K562 (cell line): Measurements from ENCODE around the gene CTXN1. TPM values are rescaled to one million over a fixed set of nuclear protein-coding genes. Genes with fewer than 3 reads are reported as not detected.

Experiments
- CBX2 ChIP-seq: fragments of 200-600 bp; sonication (generic); IDR thresholded peaks from one replicate; pipeline ENCODE4 v1.6.1; 2012; ENCODE audit warnings: mild to moderate bottlenecking, low read length, inconsistent platforms; ENCODE audit not compliant: insufficient read depth, poor library complexity, severe bottlenecking
- ELF1 ChIP-seq: fragments of 200-800 bp; sonication (Bioruptor generic); IDR thresholded peaks from 2 replicates; pipeline ENCODE4 v1.6.1; 2016; ENCODE audit warnings: missing genetic modification characterization, missing compliant biosample characterization
- FOSL1 ChIP-seq: fragments of 200-800 bp; sonication (Bioruptor generic); conservative IDR thresholded peaks from 2 replicates; pipeline ENCODE4 v1.6.1; 2016; ENCODE audit warnings: missing genetic modification characterization, missing compliant biosample characterization
- HCFC1 ChIP-seq: IDR thresholded peaks from 2 replicates; pipeline ENCODE4 v1.6.1; 2012; ENCODE audit warnings: low read depth, low read length, improper control_type of control experiment
- MEF2D ChIP-seq: conservative IDR thresholded peaks from 2 replicates; pipeline ENCODE4 v1.6.1; 2016; ENCODE audit warnings: low read depth, missing genetic modification characterization, missing compliant biosample characterization
- SMAD1 ChIP-seq: fragments of 150-350 bp; IDR thresholded peaks from 2 replicates; pipeline ENCODE4 v1.6.1; 2014; ENCODE audit warnings: low read length, low read depth; ENCODE audit not compliant: partially characterized antibody
- TEAD1 ChIP-seq, 2 experiments: fragments of 450-650 bp in 1 of 2; sonication (generic) in 1 of 2; formaldehyde crosslinking; IDR thresholded peaks; 2 replicates each; pipeline versions ENCODE4 v1.4.0 to v1.8.0; 2020 to 2022; ENCODE audit warnings: mild to moderate bottlenecking in 2 of 2, missing genetic modification reagents in 1 of 2
- ZFPM2 ChIP-seq: fragments of 250-450 bp; sonication (Bioruptor Pico); IDR thresholded peaks from 2 replicates; pipeline ENCODE4 v1.5.1; 2022; ENCODE audit warnings: mild to moderate bottlenecking
- ZNF311 ChIP-seq: fragments of 250-450 bp; sonication (Bioruptor Pico); IDR thresholded peaks from 2 replicates; pipeline ENCODE4 v1.4.0; 2020; ENCODE audit warnings: mild to moderate bottlenecking, moderate library complexity
- polyA plus RNA-seq, 8 experiments: library from polyadenylated mRNA; depleted of rRNA in 4 of 8; stranded (reverse) in 5 of 8; unstranded in 3 of 8; fragments of >200 nt; fragmentation: Nextera tagmentation in 2 of 8; fragmentation: Illumina TruSeq in 1 of 8; extraction: Ambion mirVana in 2 of 8; extraction: Trizol in 1 of 8; gene quantifications; 2 replicates each; pipeline versions ENCODE4 v1.2.1 to v1.2.3, GENCODE V29; 2011 to 2014; ENCODE audit warnings: inconsistent platforms in 1 of 8, missing spikeins in 1 of 8
- total RNA-seq, 7 experiments: library from RNA; depleted of rRNA in 6 of 7; stranded (reverse); fragments of >200 nt in 6 of 7; fragmentation: Illumina TruSeq in 2 of 7; extraction: Trizol in 2 of 7; gene quantifications; 2 replicates each; pipeline versions ENCODE4 v1.2.1 to v1.2.3, GENCODE V29; 2011 to 2021; ENCODE audit warnings: low replicate concordance in 1 of 7
- TF ChIP-seq, protein P1 (sequence below): fragments of 200-800 bp; sonication (Bioruptor generic); IDR thresholded peaks from 2 replicates; pipeline ENCODE4 v1.6.1; 2017; ENCODE audit warnings: missing genetic modification characterization, missing compliant biosample characterization
- TF ChIP-seq, protein P2 (sequence below): fragments of 450-650 bp; conservative IDR thresholded peaks from 2 replicates; pipeline ENCODE4 v1.6.1; 2016; ENCODE audit warnings: missing genetic modification characterization, low read depth, mild to moderate bottlenecking, control low read depth, missing compliant biosample characterization
- TF ChIP-seq, protein P3 (sequence below): sonication (generic); formaldehyde crosslinking; IDR thresholded peaks from 2 replicates; pipeline ENCODE4 v1.8.0; 2022; ENCODE audit warnings: mild to moderate bottlenecking, missing genetic modification reagents
- TF ChIP-seq, protein P4 (sequence below): fragments of 250-450 bp; sonication (Bioruptor Pico); IDR thresholded peaks from 2 replicates; pipeline ENCODE4 v1.5.0; 2020; ENCODE audit warnings: mild to moderate bottlenecking
- TF ChIP-seq, protein P5 (sequence below): sonication (generic); formaldehyde crosslinking; IDR thresholded peaks from 2 replicates; pipeline ENCODE4 v1.8.0; 2022; ENCODE audit warnings: mild to moderate bottlenecking, missing genetic modification reagents
- TF ChIP-seq, protein P6 (sequence below): fragments of 450-650 bp; IDR thresholded peaks from 2 replicates; pipeline ENCODE4 v1.6.1; 2016; ENCODE audit warnings: antibody characterized with exemption

The CTXN1 gene
- total and polyA plus RNA-seq, 9 of the 15 experiments (the other 6 are each of a cell fraction or from before 2014, with no cell fraction given): 0.15 to 37.4 (median 1.8) TPM; not detected in 2

DNA sequence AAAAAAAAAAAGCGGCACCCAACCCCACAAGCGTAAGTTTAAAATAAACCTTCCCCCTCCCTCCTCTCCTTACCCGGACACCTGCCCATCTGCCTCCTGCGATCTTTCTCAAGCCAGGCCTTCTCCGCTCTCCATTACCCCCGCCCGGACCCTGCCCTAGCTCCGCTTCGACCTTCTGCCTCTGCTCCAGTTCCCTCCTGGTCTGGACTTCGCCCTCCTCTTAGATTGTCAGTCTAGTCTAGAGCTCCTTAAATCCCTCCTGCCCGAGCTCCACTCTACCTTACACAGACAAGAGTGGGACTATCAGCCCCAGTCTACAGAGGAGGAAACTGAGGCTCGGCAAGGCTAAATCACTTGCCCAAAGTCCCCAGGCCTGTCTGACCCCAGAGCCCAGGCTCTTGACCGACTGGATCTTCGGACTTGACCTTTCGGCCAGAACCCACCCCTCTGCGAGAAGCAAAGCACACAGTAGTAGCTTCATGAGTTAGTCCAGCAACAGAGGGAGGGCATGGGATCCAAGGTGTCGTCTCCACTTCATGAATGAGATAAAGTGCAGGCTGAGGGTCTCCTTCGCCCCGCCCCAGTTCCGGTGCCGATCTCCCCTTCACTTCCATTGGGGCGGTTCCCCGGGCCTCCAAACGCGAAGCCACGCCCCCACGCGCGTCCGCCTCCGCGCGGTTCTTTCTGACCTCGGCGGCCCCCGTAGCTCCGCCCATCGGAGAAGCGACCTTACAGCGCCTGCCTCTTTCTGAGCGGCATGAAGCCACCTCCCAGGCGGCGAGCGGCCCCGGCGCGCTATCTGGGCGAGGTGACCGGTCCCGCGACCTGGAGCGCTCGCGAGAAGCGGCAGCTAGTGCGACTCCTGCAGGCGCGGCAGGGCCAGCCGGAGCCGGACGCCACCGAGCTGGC lies 6.1 kb downstream of the CTXN1 start, which contains the start of gene SNAPC2 (continued):
- TF ChIP-seq, protein P1, sequence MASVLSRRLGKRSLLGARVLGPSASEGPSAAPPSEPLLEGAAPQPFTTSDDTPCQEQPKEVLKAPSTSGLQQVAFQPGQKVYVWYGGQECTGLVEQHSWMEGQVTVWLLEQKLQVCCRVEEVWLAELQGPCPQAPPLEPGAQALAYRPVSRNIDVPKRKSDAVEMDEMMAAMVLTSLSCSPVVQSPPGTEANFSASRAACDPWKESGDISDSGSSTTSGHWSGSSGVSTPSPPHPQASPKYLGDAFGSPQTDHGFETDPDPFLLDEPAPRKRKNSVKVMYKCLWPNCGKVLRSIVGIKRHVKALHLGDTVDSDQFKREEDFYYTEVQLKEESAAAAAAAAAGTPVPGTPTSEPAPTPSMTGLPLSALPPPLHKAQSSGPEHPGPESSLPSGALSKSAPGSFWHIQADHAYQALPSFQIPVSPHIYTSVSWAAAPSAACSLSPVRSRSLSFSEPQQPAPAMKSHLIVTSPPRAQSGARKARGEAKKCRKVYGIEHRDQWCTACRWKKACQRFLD: no peak; the same call in 1 of the 2 replicates
- TF ChIP-seq, protein P2, sequence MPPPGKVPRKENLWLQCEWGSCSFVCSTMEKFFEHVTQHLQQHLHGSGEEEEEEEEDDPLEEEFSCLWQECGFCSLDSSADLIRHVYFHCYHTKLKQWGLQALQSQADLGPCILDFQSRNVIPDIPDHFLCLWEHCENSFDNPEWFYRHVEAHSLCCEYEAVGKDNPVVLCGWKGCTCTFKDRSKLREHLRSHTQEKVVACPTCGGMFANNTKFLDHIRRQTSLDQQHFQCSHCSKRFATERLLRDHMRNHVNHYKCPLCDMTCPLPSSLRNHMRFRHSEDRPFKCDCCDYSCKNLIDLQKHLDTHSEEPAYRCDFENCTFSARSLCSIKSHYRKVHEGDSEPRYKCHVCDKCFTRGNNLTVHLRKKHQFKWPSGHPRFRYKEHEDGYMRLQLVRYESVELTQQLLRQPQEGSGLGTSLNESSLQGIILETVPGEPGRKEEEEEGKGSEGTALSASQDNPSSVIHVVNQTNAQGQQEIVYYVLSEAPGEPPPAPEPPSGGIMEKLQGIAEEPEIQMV (tag): no peak
- TF ChIP-seq MEF2D (tag): no peak
- TF ChIP-seq, protein P3, sequence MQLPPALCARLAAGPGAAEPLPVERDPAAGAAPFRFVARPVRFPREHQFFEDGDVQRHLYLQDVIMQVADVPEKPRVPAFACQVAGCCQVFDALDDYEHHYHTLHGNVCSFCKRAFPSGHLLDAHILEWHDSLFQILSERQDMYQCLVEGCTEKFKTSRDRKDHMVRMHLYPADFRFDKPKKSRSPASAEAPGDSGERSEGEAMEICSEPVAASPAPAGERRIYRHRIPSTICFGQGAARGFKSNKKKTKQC: no peak
- TF ChIP-seq, protein P4, sequence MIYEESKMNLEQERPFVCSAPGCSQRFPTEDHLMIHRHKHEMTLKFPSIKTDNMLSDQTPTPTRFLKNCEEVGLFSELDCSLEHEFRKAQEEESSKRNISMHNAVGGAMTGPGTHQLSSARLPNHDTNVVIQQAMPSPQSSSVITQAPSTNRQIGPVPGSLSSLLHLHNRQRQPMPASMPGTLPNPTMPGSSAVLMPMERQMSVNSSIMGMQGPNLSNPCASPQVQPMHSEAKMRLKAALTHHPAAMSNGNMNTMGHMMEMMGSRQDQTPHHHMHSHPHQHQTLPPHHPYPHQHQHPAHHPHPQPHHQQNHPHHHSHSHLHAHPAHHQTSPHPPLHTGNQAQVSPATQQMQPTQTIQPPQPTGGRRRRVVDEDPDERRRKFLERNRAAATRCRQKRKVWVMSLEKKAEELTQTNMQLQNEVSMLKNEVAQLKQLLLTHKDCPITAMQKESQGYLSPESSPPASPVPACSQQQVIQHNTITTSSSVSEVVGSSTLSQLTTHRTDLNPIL (CRISPR knock-in tag): no peak
- TF ChIP-seq, protein P5, sequence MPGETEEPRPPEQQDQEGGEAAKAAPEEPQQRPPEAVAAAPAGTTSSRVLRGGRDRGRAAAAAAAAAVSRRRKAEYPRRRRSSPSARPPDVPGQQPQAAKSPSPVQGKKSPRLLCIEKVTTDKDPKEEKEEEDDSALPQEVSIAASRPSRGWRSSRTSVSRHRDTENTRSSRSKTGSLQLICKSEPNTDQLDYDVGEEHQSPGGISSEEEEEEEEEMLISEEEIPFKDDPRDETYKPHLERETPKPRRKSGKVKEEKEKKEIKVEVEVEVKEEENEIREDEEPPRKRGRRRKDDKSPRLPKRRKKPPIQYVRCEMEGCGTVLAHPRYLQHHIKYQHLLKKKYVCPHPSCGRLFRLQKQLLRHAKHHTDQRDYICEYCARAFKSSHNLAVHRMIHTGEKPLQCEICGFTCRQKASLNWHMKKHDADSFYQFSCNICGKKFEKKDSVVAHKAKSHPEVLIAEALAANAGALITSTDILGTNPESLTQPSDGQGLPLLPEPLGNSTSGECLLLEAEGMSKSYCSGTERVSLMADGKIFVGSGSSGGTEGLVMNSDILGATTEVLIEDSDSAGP (CRISPR knock-in tag): no peak
- no peak for TF ChIP-seq ZNF311 (CRISPR knock-in tag)
- 0 out of 2 replicates have a peak, but pooled peaks have one; percentile 19 for TF ChIP-seq ELF1 (tag)
- no peak for TF ChIP-seq ZFPM2 (CRISPR knock-in tag)
- no peak for TF ChIP-seq CBX2
- no peak for TF ChIP-seq FOSL1 (tag)
- TF ChIP-seq, protein P6, sequence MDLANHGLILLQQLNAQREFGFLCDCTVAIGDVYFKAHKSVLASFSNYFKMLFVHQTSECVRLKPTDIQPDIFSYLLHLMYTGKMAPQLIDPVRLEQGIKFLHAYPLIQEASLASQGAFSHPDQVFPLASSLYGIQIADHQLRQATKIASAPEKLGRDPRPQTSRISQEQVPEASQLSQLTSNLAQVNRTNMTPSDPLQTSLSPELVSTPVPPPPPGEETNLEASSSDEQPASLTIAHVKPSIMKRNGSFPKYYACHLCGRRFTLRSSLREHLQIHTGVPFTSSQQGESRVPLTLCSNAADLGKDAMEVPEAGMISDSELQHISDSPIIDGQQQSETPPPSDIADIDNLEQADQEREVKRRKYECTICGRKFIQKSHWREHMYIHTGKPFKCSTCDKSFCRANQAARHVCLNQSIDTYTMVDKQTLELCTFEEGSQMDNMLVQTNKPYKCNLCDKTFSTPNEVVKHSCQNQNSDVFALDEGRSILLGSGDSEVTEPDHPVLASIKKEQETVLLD: no peak
- TF ChIP-seq SMAD1: no peak
- TF ChIP-seq HCFC1: peak; percentile 68
- 0 out of 4 replicates have a peak, but pooled peaks of 1 of the 2 experiments have one; percentile 47 for TF ChIP-seq TEAD1 (CRISPR knock-in tag; IDR thresholded peaks at IDR 0.05)
